Cerebellar cortex (tissue), 1 donor: Measurements from ENCODE around the gene DHRS13.
"Not testable (repeated sequence)": the region's sequence is repeated elsewhere in the genome, so short reads cannot be mapped to it uniquely, and the experiment has no call there.

Experiments used
- DNase-seq: peaks from one replicate; pipeline ENCODE4 v3.0.0-alpha.2; 2015; ENCODE audit warnings: low spot score

The DHRS13 gene

DNA sequence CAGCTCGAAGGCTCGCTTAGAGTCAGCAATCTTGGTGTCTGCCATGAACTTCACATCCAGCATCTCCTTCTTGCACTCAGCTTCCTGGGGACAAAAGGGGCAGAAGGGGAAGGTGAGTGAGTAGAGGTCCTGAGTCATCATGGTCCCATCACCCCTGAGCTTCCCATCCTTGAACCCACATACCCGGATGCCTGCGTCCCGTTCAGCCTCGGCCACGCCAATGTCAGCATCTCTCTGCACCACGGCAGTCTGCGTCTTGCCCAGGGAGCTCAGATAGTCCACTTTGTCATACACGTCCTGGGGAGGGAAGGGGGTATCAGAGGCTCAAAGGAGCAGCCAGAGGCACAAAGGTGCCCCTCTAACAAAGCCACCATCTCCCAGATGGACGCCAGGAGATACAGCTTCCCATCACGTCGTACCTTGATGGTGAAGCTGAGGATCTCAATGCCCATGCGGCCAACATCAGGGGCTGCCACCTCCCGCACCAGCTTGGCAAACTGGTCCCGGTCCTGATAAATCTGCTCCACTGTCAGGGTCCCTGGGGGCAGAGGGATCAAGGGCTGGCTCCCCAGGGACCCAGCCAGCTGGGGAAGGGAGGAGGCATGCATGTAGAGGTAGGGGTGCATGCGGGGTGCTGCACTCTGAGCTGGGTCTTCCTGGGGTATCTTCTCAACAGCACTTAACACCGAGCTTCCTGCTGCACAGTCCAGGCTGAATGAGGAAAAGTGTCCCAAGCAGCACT lies 20.6 kb downstream of the DHRS13 start:
- no peak for DNase-seq

DNA sequence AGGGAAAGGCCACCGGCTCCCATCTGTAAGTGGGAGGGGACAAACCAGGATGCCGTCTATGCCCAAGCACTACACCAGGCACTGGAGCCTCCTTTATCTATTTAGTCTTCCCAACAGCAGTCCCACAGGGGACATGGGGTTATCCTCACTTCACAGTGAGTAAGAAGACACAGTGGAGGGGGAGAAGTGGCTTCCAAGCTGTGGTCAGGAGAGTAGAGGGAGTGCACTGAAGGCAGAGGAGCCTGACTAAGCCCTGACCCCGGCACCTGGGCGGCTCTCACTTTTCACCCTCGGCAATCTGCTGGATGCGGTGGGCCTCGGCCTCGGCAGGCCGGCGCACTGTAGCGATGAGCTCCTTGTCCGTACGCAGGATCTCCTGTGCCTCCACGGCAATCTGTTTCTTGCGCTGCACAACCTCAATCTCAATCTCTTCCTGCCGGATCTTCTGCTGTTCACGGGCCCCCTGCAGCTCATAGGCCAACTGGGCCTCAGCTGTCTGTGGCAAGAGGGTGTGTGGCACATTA lies 21.3 kb downstream of the DHRS13 start:
- no peak for DNase-seq

DNA sequence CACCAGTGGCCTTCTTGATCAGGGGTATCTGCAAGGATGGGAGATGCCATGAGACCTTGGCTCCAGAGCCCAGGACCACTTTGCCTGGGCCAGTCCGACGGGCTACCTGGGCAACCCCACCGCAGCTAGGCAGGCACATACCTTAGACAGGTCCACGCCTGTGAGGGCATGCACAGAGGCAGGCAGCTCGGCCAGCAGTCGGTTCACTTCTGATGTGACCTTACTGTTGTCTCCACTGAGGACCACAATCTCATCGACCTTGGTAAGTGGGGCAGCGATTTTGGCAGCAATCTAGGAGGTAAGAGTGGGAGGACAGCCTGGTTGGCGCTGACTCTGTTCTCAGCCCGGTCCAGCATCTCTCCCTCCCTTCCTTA lies 22.3 kb downstream of the DHRS13 start:
- no peak for DNase-seq

DNA sequence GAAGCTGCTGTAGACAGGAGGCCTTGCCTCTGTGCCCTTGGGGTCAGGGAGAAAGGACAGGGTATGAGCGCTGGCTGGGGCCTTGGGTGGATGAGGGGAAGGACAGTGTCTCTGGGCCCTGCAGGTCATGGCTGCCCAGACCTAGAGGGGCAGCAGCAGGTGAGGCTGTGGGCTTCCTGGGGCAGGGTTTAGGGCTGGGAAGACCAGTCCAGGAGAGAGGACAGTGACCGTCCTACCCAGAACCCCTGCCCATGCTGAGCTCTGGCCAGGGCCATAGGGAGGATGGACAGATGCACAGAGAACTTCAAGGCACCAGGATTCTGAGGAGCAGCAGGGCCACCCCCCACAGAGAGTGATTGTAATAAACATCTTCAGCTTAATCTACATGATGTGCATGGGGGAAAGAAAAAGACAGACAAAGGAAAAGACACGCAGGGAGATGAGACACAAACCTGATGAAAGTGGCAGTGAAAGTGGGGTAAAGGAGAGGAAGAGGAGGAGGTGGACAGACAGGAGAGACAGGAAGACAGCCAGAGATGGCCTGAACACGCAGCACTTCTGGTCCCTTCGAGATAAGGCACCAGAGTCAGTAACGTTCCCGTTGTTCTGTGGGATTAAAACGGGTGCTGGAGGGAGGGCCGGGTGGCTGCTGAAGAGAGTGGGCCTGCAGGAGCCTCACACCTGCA lies 22.9 kb downstream of the DHRS13 start:
- no peak for DNase-seq

DNA sequence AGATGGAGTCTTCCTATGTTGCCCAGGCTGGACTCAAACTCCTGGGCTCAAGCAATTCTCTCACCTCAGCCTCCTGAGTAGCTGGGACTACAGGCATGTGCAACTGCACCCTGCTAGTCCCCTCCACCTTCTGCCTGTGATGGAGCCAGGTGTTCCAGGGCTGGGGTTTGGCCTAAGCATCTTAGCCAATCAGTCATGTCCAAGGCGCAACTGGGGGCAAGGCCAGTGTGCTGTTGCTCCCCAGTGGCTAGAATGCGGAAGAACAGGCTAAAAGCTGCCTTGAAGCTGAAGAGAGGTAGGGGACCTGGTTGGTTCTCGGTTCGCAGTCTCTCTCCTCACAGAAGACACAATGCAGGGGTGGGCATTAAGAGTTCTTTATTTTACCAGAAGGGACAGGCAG lies 23.9 kb downstream of the DHRS13 start:
- DNase-seq, result peak; percentile 51

DNA sequence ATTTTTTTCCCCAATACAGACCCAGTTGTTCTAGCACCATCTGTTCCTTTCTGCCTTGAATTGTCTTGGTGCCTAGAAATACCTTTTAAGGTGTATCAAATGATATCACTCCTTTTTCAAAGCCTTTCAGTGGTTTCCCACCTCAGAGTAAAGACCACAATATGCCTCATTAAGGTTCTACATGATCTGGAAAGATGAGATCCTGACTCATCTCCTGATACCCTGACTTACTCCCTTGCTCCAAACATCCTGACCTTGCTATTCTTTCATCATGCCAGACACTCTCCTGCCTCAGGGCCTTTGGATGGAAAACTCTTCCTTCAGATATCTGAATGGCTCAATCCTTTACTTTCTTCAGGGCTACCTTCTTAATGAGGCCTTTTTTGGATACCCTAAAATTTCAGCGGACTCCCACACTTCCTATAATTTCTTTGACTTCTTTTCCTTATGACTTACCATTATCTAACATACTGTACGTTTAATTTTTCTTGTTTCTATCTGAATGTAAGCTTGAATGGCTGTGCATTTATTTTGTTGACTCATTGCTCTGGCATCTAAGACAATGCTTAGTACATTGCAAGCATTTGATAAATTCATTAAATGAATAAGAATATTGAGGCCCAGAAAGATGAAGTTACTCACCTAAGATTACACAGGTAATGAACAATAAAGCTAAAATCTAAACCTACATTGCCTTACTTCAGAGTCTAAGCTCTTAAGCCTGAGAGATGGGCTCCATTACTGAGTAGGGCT lies 24.5 kb downstream of the DHRS13 start:
- DNase-seq, result no peak

DNA sequence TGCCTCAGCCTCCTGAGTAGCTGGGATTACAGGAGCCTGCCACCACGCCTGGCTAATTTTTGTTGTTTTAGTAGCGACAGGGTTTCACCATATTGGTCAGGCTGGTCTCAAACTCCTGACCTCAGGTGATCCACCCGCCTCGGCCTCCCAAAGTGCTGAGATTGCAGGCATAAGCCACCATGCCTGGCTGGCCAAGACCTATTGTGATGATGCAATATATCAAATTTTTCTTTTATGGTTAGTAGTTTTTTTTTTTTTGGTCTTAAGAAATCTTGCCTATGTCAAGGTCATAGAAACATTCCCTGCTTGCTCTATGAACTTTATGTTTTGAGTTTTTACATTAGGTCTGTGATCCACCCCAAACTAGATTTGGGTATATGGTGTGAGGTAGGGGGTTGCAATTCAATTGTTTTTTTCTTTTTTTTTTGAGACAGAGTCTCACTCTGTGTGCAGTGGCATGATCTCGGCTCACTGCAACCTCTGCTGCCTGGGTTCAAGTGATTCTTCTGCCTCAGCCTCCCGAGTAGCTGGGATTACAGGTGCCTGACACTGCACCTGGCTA lies 25.6 kb downstream of the DHRS13 start:
- DNase-seq, result not testable (repeated sequence)

DNA sequence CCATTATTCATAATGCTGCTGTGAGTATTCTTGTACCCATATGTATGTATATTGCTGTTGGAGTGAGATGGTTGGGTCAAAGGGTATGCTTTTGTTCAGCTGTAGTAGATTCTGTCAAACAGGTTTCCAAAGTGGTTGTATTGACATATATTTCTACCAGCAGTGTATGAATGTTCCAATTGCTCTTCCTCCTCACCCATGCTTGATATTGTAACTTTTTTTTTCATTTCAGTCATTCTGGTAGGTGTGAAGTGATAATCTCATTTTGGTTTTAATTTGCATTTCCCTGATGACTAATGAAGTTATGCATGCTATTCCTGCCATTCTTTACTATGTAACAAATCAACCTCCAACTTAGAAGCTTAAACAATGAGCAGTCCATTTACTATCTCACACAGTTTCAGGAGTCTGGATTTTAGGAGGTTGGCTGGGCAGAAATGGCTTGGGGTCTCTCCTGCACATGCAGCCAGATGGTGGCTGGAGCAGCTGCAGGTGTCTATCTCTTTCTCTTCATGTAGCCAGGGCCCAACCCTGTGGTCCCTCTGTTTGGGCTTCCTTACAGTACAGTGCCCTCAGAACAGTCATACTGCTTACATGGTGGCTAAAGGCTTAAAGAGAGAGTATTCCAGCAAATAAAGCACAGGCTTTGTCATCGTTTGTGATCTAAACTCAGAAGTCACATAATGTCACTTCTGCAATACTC lies 26.9 kb downstream of the DHRS13 start:
- DNase-seq, result no peak

DNA sequence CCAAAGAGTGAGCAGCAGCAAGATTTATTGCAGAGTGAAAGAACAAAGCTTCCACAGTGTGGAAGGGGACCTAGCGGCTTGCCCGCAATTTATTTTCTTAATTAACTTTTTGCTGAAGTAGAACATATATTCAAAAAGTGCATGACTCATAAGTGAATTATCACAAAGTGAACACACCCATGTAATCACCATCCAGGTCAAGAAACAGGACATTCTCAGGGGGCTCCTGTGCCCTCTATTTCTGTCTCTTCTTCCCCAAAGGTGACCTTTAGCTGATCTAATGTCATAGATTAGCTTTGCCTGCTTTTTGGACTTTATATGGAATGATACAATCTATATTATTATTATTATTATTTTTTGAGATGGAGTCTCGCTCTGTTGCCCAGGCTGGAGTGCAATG lies 28.1 kb downstream of the DHRS13 start:
- no peak for DNase-seq

DNA sequence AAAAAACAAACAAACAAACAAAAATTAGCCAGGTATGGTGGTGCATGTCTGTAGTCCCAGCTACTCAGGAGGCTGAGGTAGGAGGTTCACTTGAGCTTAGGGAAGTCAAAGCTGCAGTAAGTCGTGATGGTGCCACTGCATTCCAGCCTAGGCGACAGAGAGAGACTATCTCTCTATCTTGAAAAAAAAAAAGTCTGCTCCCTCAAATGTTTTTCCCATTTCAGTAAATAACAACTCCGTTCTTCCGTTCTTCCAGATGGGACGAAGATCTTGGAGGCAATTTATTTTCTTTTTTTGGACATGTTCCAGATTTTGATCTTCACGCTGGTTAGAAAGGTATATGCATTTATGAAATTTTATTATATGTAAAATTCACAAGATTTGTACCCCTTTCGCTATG lies 29.0 kb downstream of the DHRS13 start:
- no peak for DNase-seq

DNA sequence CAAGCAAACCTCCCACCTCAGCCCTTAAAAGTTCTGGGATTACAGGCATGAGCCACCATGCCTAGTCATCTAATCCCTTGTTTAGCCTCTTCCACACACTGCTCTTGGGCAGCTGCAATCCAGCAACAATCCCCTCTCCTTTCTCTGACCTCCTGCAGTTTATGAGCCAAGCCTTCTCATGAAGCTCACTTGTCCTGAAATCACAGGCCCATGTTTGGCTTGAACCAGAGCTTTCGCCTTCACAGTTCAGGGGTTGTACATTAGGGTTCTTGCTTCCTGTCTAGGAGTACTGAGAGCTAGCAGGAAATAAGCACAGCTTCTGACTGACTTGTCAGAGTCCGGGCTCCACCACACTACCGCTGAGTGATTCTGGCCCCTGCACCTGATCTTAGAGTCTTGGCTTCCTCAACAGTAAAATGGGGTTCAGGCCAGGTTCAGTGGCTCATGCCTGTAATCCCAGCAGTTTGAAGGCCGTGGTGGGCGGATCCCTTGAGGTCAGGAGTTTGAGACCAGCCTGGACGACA lies 31.8 kb downstream of the DHRS13 start:
- DNase-seq, result no peak

DNA sequence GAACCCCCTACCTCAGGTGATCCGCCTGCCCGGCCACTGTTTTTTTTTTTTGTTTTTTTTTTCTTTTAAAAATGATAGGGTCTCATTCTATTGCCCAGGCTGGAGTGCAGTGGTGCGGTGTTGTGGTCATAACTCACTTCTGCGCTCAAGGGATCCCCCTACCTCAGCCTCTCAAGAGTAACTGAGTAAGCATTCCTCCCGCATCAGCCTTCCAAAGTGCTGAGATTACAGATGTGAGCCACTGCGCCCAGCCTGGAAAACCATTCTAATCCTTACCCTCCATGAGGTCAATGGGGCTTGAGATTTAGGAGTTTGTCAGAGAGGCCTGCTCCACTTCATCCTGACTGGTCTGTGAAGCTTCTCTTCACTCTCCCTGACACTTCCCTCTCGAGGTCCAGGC lies 35.6 kb downstream of the DHRS13 start:
- no peak for DNase-seq

DNA sequence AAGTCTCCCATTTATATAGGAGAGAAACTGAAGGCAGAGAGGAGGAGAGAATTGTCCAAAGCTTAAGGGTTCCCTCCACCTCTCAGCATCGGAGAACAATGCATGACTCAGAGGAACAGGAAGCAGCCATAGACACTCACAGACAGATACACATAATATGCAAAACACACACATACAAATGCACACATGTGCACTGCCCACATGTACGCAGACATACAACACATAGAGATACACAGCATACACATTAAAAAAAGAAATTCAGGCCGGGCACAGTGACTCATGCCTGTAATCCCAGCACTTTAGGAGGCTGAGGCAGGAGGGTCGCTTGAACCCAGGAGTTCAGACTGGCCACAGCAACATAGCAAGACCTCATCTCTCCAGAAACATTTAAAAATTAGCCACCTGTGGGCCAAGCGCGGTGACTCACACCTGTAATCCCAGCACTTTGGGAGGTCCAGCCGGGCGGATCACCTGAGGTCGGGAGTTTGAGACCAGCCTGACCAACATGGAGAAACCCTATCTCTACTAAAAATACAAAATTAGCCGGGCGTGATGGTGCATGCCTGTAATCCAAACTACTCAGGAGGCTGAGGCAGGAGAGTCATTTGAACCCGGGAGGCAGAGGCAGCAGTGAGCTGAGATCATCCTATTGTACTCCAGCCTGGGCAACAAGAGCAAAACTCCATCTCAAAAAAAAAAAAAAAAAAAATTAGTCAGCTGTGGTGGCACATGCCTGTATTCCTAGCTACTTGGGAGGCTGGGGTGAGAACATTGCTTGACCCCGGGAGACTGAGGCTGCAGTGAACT lies 36.7 kb downstream of the DHRS13 start:
- DNase-seq, result no peak

DNA sequence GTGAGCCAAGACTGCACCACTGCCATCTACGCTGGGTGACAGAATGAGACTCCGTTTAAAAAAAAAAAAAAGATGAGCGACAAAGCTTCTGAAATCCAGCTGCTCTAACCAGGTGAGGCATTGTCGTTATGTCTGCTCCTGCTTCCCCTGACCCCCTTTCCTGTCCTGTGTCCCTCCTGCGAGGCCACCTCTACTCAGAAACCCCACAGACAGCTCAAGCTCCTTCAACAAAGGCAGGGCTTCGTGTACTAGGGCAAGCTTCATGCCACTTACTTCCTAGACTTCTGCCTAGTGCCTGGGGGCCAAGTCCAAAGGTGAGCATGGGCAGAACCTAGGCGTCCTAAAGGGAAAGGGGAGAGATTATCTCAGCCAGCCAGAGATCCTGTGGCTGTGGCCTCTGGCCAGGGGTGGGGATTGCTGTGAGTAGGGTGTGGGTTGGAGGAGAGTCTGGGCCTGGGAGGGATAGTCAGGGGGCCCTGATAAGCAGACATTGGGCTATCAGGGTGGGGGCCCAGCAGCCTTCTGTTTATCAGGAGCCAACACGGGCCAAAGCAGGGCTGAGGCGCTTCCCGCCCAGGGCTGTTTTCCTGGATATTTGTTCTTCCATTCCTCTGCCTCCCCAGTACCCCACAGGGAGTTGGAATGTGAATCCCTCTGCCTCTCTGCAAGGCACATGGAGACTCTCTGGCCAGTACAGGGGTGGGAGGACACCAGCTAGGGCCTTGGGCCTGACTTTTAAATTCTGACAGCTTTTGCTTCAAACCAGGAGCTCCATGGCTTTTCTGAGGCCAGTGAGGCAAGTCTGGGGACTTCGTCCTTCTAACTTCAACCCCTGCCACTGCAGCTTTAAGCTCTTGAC lies 37.7 kb downstream of the DHRS13 start:
- no peak for DNase-seq

DNA sequence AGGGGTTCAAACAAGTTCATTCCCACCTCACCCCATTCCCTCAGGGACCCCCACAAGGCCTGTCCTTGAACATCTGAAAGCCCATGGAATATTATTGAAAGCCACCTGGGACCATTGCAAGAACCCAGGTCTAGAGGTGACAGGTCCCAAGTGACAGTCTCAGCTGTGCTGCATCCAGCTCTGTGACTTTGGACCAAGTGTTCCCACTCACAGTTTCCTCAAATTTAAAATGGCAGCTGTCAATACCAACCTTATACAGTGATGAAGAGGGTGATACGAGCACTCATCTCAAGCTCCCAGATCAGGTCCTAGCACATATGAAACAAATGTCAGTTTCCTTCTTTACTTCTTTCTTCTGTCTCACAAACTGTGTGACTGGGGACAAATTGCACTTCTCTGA lies 38.9 kb downstream of the DHRS13 start:
- DNase-seq, result no peak

DNA sequence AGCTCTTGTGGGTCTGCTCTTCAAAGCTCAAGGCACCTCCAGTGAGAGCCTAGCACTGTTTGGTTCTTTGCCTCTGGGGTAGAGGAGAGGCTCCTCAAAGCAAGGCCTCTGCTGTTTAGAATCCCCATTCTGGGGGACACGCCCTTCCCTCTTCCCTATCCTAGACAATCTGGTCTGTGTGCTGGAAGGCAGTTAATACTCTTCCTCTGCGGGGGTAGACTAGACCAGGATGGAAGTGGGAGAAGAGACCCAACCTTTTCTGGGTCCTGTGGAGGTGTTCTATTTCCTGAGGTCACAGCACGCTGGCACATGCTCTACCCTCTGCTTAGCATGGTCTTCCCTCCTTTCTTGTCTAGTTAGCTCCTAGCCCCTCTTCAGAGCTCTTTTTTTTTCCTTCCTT lies 40.3 kb downstream of the DHRS13 start:
- no peak for DNase-seq

DNA sequence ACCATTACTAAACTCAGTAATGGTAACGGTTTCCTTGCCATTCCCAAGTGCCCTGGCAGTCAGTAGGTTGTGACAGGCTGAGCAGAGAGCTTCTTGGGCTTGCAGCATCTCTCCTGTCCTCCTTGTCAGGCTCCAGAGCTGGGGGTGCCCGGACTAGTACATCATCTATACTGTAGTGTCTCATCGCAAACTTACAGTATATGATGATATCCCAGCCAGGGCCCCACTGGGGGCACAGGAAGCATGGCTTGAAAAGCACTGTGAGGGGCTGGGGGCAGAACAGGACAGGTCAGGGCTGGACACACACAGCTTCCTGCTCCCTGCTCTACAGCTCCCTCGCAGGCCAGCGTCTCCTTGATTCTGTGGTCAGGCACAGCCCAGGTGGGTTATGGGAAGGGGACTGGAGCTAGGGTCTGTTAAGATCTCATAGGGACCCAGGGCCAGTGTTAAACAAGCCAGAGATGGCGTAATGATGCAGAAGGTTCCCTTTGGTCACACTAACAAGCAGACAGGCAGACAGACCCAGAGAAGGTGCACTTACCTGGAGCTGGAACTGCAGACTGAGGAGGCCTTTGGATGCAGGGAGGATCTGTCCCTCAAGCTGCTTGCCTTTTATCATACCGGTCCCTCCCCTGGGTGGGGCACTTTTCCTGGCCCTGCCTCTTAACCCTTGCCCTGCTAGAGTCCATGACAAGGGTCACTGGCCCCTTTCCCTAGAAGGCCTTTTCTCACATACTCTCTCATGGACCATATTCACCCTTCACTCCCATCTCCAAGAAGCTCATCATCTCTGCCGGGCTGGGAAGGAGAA lies 41.3 kb downstream of the DHRS13 start:
- no peak for DNase-seq

DNA sequence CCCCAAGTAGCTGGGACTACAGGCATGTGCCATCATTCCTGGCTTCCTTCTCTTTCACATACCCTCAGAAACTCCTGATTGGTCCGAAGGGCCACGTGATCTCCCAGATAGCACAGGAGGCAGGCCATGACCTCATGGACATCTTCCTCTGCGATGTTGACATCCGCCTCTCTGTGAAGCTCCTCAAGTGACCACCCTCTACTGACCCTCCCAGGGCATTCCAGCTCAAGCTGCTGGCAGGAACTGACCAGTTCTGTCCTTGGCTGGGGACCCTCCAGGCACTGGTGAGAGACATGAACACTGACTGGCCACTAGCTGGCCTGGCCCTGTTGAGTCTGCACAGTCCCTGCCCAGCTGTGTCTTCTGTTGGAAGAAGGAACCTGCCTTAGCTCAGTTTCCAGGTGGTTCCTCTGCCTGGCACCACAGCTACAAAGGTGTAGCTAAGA lies 42.5 kb downstream of the DHRS13 start:
- no peak for DNase-seq

DNA sequence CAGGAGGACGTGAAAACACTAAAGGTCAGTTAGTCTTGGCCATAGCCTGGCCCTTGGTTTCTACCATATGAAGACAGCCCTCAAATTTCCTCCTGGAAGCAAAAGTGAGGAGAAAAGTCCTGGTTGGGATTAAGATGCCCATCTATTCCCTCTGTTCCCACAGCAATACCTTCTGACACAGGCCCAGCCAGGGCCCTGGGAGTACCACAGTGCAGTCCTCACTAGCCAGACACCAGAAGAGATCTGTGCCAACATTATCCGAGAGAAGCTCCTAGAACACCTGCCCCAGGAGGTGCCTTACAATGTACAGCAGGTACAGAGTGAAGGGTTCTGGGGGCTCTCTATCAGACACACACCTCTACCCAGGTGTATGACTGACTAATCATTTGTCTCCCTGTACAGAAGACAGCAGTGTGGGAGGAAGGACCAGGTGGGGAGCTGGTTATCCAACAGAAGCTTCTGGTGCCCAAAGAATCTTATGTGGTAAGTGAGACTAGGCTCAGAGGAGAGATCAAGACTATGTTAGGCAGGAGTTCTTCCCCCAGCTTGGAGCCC lies 44.0 kb downstream of the DHRS13 start:
- no peak for DNase-seq
